HG03196 (cell line): ENCODE results near the gene TTC23.
"Not testable (repeated sequence)": the region's sequence is repeated elsewhere in the genome, so short reads cannot be mapped to it uniquely, and the experiment has no call there.

Experiments
- ATAC-seq: cut with Tn5 transposase; IDR thresholded peaks from one replicate; pipeline ENCODE4 v1.9.1; 2021; ENCODE audit not compliant: unreplicated experiment

TTC23 gene

GRCh38 chr15:99201408-99202175 is 47.8 kb downstream of the TTC23 start:
- ATAC-seq: no peak

GRCh38 chr15:99197856-99198255 is 51.5 kb downstream of the TTC23 start:
- ATAC-seq: no peak

- not testable (repeated sequence) for ATAC-seq
Observed at GRCh38 chr15:99192181-99192580, 57.2 kb downstream of the TTC23 start.

DNA sequence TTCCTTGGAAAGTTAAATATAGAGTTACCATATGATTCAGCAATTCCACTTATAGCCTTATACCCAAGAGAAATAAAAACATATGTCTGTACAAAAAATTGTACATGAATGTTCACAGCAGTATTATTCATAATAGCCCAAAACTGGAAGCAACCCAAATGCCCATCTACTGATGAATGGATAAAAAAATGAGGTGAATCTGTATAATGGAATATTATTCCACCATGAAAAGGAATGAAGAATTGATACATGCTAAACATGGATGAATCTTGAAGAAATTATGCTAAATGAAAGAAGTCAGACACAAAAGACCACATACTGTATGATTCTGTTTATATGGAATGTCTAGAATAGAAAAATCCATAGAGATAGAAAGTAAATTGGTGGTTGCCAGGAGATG is 61.4 kb downstream of the TTC23 start:
- no peak for ATAC-seq

DNA sequence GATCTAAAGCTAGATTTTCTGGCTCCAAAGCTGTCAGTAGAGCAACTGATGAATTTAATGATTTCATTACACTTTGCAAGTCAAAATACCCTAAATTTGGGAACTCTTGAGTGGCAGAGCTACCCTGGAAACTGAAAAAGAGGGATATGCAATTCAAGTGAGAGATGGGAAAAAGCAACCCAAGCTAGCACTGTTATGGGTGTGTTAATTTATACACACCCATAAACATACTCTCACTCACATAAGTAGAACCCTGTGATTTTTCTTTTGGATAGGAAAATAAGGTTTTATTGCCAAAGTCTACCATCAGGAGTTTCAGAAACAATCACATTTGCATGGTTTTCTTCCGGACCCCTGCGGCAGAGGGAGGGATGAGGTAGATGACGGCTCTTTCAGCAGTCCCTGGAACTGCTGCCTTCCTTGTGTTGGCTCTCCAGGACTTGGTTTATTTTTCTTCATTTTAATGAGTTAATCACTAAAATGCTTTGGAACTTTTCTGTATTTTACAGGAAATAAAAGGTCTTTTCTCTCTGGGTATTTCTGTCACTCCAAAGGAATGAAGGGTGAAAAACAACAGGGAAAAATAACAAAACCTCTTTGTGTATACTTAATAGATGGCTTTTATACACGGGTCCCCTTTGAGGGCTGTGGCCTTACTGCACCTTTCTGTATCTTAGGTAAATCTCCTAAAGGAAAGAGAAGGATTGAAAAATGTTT is 63.8 kb downstream of the TTC23 start:
- ATAC-seq: no peak

GRCh38 chr15:99182791-99183190 is 66.6 kb downstream of the TTC23 start:
- no peak for ATAC-seq

- no peak for ATAC-seq
Observed at GRCh38 chr15:99181545-99181971, 67.8 kb downstream of the TTC23 start.

GRCh38 chr15:99180964-99181306 is 68.4 kb downstream of the TTC23 start:
- ATAC-seq: no peak

DNA sequence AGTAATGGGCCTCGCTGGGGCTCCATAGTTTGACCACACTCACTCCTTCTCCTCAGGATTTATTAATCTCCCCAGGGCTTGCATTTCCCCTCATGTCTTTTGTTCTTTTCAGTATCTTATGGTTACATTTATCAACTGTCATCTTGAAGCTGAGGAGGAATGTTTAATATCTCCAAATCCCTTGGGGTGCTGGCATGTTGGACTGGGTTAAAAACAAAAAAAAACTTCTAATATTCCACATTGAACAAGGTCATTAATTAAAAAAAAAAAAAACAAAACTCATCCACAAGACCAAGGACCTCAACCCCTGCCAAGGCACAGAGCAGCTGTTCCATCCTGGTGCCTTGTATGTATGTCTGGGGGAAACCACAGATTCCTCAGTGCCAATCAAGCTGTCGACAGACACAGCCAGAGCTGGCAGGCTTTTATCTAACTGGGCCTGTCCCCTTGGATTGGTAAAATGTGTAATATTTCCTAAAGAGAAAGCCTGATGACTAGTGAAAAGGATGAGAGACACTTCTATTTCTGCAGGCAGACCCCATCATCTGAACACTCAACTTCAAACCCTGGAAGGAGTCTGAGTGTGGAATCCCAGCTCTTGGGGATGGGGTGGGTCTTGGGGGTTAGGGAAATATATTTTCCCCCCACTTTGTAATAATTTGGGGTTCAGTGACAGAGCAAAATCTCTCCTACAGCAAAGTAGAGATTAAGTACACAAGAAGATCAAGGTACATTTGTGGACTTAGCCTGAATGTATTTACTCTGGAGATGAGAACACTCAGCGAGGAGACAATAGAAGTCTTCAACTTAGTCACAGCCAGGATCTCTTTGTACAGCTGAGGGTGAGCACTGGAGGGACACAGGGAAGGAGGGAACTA is 69.1 kb downstream of the TTC23 start:
- no peak for ATAC-seq

- no peak for ATAC-seq
Observed at GRCh38 chr15:99177679-99178078, 71.7 kb downstream of the TTC23 start.

DNA sequence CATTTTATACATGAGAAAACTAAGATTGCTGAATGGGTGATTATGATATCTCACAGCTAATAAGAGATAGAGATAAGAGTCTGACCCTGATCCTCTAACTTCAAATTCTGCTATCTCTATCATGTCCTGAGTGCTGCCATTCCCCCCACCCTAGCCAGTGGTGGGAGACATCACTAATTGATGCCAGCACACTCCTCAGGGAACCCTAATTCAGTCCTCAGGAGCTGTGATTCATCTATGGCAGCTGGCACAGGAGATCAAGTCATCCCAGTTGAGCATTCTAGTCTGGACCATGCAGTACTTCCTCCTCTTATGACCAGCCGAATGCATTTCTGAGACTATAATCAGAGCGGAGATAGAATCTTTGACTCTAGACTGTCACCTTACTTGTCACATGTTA is 72.6 kb downstream of the TTC23 start:
- ATAC-seq: no peak

GRCh38 chr15:99174567-99175395 is 74.6 kb downstream of the TTC23 start:
- no peak for ATAC-seq

- no peak for ATAC-seq
Observed at GRCh38 chr15:99172989-99173388, 76.4 kb downstream of the TTC23 start.

- ATAC-seq: no peak
Observed at GRCh38 chr15:99172171-99172570, 77.2 kb downstream of the TTC23 start.

- no peak for ATAC-seq
Observed at GRCh38 chr15:99170476-99171065, 78.8 kb downstream of the TTC23 start.

DNA sequence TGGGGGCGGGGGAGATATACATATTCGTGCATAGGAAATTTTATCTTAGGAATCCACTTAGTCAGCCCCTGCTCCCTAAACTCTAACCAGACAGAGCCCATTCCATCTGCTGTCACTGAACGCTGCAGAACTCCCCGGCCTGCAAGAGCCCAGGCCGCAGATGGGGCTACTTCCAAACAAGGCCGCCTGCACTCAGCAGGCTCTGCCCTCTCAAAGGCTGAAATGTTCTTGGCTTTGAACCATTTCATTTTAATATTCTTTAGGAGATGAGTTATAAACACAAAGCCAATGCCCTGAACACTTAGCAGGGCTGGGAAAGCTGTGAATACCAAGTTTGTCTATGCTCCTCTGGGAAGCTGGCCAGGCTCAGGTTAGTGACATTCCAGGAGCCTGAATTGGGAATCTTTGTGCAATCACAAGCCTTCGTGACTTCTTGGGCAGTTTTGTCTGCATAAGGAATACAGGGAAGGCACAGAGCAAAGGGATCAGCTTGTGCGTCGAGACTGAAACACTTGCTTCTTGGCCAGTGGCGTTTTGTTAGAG is 79.5 kb downstream of the TTC23 start:
- ATAC-seq: no peak

GRCh38 chr15:99168601-99169580 is 80.5 kb downstream of the TTC23 start:
- ATAC-seq: no peak

DNA sequence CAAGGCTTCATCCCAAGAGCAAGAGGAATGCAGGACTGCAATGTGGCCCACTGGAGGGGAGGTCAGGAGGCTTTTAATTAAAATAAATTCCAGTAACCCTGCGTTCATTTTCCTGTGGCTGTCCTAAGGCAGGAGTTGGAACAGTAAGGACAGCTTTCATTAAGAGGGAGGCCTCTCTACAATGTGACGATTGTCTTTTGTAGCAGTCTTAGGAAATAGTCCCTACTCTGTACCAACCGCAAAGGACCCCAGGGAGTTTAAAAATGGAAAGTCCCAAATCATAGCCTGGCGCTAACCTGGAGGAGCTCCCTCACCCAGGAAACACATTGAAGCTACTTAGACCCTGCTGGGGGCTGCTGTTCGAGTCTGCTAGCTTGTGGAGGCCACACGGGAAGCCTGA is 81.7 kb downstream of the TTC23 start:
- ATAC-seq: no peak

DNA sequence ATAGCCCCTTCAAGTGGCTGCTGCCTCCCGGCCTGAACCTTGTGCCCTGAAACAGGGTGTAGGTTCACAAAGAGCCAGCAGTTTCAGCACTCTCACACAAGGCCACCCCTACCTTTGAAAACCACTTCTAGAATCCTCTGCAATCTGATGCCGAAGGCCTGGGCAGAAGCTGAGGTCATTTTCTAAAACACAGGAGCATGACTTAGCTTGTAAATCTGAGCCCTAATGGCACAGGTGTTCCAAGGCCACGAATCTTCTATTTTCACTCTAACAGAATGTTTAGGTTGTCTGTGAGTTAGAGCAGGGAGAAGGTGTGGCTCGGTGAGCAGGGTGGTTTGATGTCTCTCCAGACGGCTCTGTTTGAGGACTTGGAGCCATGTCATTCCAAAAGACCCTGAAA is 82.2 kb downstream of the TTC23 start:
- no peak for ATAC-seq
